Measurements from ENCODE around the gene KRTAP20-3. TPM values are rescaled to one million over a fixed set of nuclear protein-coding genes. Genes with fewer than 3 reads are reported as not detected.

The KRTAP20-3 gene
- total RNA-seq, 2 experiments from 2014 or later: not detected

DNA sequence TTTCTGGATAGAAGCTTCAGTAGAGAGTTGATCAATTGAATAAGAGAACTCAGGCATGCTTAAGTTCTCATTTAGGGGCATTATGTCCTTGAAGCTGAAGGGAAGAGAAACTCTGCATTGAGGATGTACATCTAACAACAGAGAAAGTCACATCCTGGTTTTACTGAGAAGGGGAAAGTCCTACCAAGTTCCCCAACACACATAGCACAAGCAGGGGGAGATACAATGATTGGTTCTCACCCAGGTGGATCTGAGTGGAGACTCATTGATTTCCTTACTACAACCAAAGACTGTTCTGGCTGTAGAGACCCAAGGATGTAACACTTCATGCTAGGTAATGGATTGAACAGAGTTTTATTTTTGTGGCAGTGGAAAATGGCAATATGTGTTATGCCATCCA lies 27.5 kb upstream of the KRTAP20-3 start:
- Histone ChIP-seq H3K4me1 (ENCODE audit: insufficient read depth, low read length) (no peaks in the 10 kb centered on the region), H3K27me3 (ENCODE audit: control insufficient read depth in 1 of 2, insufficient read depth in 2 of 2, low read length in 2 of 2) (no peaks in the 10 kb centered on the region), H3K4me3 (ENCODE audit: low read length) (no peak overlapping the region), H3K27ac (ENCODE audit: low read depth in 1 of 2, low read length in 2 of 2) (no peak overlapping the region), H3K9me3 (ENCODE audit: control insufficient read depth in 1 of 2, insufficient read depth in 1 of 2, low read length in 2 of 2) (peaks cover 0 to 4% of the 10 kb centered on the region in 2 experiments), H3K36me3 (ENCODE audit: insufficient read depth, low read length) (no peaks in the 10 kb centered on the region)
- H3K36me3 Mint-ChIP-seq (ENCODE audit: low read depth): no peaks in the 10 kb centered on the region
- TF ChIP-seq, protein P1, sequence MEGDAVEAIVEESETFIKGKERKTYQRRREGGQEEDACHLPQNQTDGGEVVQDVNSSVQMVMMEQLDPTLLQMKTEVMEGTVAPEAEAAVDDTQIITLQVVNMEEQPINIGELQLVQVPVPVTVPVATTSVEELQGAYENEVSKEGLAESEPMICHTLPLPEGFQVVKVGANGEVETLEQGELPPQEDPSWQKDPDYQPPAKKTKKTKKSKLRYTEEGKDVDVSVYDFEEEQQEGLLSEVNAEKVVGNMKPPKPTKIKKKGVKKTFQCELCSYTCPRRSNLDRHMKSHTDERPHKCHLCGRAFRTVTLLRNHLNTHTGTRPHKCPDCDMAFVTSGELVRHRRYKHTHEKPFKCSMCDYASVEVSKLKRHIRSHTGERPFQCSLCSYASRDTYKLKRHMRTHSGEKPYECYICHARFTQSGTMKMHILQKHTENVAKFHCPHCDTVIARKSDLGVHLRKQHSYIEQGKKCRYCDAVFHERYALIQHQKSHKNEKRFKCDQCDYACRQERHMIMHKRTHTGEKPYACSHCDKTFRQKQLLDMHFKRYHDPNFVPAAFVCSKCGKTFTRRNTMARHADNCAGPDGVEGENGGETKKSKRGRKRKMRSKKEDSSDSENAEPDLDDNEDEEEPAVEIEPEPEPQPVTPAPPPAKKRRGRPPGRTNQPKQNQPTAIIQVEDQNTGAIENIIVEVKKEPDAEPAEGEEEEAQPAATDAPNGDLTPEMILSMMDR (IDR thresholded peaks at IDR 0.05): no peak
- peaks cover 2% of the 10 kb centered on the region for H3K9me3 Mint-ChIP-seq
- POLR2A ChIA-PET: no interaction called here
- intact Hi-C loops (cut with DNase I, micrococcal nuclease): no loop called here
- DNase-seq: no peak
- H3K27ac Mint-ChIP-seq: no peak overlapping the region
- CTCF ChIA-PET: no interaction called here
- no peaks in the 10 kb centered on the region for H3K27me3 Mint-ChIP-seq
- ATAC-seq (ENCODE audit: poor library complexity): no peak
- no peak overlapping the region for H3K4me3 Mint-ChIP-seq
- H3K4me1 Mint-ChIP-seq (ENCODE audit: low read depth): no peaks in the 10 kb centered on the region

DNA sequence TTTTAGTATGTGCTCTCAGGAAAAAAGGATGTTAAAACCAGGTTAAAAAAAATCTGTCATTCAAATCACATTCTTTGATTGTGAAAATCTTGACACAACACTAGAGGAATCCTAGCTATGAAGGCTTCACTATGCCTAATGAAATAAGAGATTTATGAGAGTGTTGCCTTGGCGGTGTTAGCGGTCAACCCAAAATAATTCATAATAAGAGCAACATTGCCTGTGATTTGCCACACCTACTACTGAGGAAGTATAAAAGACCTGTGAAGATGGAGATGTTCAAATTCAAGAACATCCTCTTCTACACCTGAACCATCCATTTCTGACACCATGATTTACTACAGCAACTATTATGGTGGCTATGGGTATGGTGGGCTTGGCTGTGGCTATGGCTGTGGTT lies 26.5 kb upstream of the KRTAP20-3 start, which contains the start of gene KRTAP20-1:
TSS of gene KRTAP20-1 (plus strand) at position 301 of the 400 bp plus-strand sequence. CDS start at position 331, 30 bp downstream.
- Mint-ChIP-seq H3K27me3 (no peaks in the 10 kb centered on the region), H3K27ac (no peak within 1 kb of the TSS), H3K9me3 (no peaks in the 10 kb centered on the region), H3K4me1 (ENCODE audit: low read depth) (no peaks in the 10 kb centered on the region), H3K4me3 (no peak within 1 kb of the TSS), H3K36me3 (ENCODE audit: low read depth) (no peaks in the 10 kb centered on the region)
- POLR2A ChIA-PET: no interaction called here
- H3K36me3 ChIP-seq (ENCODE audit: insufficient read depth, low read length): no peaks in the 10 kb centered on the region
- peaks cover 0 to 4% of the 10 kb centered on the region in 2 experiments for H3K9me3 ChIP-seq (ENCODE audit: control insufficient read depth in 1 of 2, insufficient read depth in 1 of 2, low read length in 2 of 2)
- no peaks in the 10 kb centered on the region for H3K27me3 ChIP-seq (ENCODE audit: control insufficient read depth in 1 of 2, insufficient read depth in 2 of 2, low read length in 2 of 2)
- TF ChIP-seq, protein P1 (IDR thresholded peaks at IDR 0.05): no peak
- CTCF ChIA-PET: no interaction called here
- ATAC-seq (ENCODE audit: poor library complexity) (no peak), DNase-seq (no peak)
- no peaks in the 10 kb centered on the region for H3K4me1 ChIP-seq (ENCODE audit: insufficient read depth, low read length)
- H3K27ac ChIP-seq (ENCODE audit: low read depth in 1 of 2, low read length in 2 of 2): no peak within 1 kb of the TSS
- H3K4me3 ChIP-seq (ENCODE audit: low read length): no peak within 1 kb of the TSS
- intact Hi-C loops (cut with DNase I, micrococcal nuclease): no loop called here

GRCh38 chr21:30620080-30620479 lies 22.6 kb upstream of the KRTAP20-3 start:
- TF ChIP-seq, protein P1 (IDR thresholded peaks at IDR 0.05): no peak
- intact Hi-C loops (cut with DNase I, micrococcal nuclease): no loop called here
- Histone ChIP-seq H3K9me3 (ENCODE audit: control insufficient read depth in 1 of 2, insufficient read depth in 1 of 2, low read length in 2 of 2) (no peaks in the 10 kb centered on the region), H3K27ac (ENCODE audit: low read depth in 1 of 2, low read length in 2 of 2) (no peak overlapping the region), H3K4me3 (ENCODE audit: low read length) (no peak overlapping the region), H3K4me1 (ENCODE audit: insufficient read depth, low read length) (no peaks in the 10 kb centered on the region), H3K27me3 (ENCODE audit: control insufficient read depth in 1 of 2, insufficient read depth in 2 of 2, low read length in 2 of 2) (no peaks in the 10 kb centered on the region), H3K36me3 (ENCODE audit: insufficient read depth, low read length) (no peaks in the 10 kb centered on the region)
- no peak overlapping the region for H3K27ac Mint-ChIP-seq
- H3K9me3 Mint-ChIP-seq: peaks cover 2% of the 10 kb centered on the region
- H3K36me3 Mint-ChIP-seq (ENCODE audit: low read depth): no peaks in the 10 kb centered on the region
- ChIA-PET CTCF (no interaction called here), POLR2A (no interaction called here)
- no peak overlapping the region for H3K4me3 Mint-ChIP-seq
- no peaks in the 10 kb centered on the region for H3K4me1 Mint-ChIP-seq (ENCODE audit: low read depth)
- DNase-seq (no peak), ATAC-seq (ENCODE audit: poor library complexity) (no peak)
- H3K27me3 Mint-ChIP-seq: peaks cover 4% of the 10 kb centered on the region

Data from CD4-positive, alpha-beta T cell (primary cell).